ENCODE measurements around the gene ATG16L1. TPM values are rescaled to one million over a fixed set of nuclear protein-coding genes. Genes with fewer than 3 reads are reported as not detected.

The ATG16L1 gene
- total and polyA plus RNA-seq, 2 of the 4 experiments (the other 2 are of a cell fraction) = 20.0 to 26.2 TPM

- H3K9ac ChIP-seq (ENCODE audit: low read depth, low read length) = no peak overlapping the region
- no peak overlapping the region for H2BK120ac ChIP-seq (ENCODE audit: low read depth, low read length)
- H3K4ac ChIP-seq (ENCODE audit: low read depth, low read length) = no peak overlapping the region
- H3K4me3 ChIP-seq (ENCODE audit: insufficient read depth, low read depth, low read length) = no peak overlapping the region
- H3K56ac ChIP-seq (ENCODE audit: extremely low read depth, insufficient read depth, low read length) = no peak overlapping the region
- H2AK9ac ChIP-seq (replicated peaks; ENCODE audit: low read depth, low read length, poor library complexity) = no peak overlapping the region
- dilution Hi-C loops (cut with HindIII; ENCODE audit: low sequenced_read_pairs, unreplicated experiment) = no loop called here
- no peak overlapping the region for H2AK5ac ChIP-seq (ENCODE audit: low read depth, low read length)
- in situ Hi-C loops (cut with MboI; ENCODE audit: low sequenced_read_pairs) = no loop called here
- H3K23ac ChIP-seq (ENCODE audit: low read depth, low read length) = no peak overlapping the region
- H3K27me3 ChIP-seq (ENCODE audit: control insufficient read depth, insufficient read depth, low read length) = peaks cover 22% of the 10 kb centered on the region
- no peak overlapping the region for H2BK15ac ChIP-seq (ENCODE audit: low read depth, low read length)
- H3K14ac ChIP-seq (replicated peaks; ENCODE audit: low read depth, low read length) = no peak overlapping the region
- no peaks in the 10 kb centered on the region for H3K36me3 ChIP-seq (ENCODE audit: control insufficient read depth, insufficient read depth, low read length)
- no peak for TF ChIP-seq MXI1 (IDR thresholded peaks at IDR 0.05; ENCODE audit: borderline replicate concordance, low read depth, low read length)
- no peak for TF ChIP-seq MAZ (IDR thresholded peaks at IDR 0.05; ENCODE audit: borderline replicate concordance, low read depth, low read length)
- no peak for TF ChIP-seq USF2 (IDR thresholded peaks at IDR 0.05; ENCODE audit: low read depth, low read length)
- TF ChIP-seq POLR2A (IDR thresholded peaks at IDR 0.05; ENCODE audit: low read depth, low read length) = no peak
- no peak for TF ChIP-seq CEBPB (IDR thresholded peaks at IDR 0.05; ENCODE audit: low read depth, low read length)
- no peak for TF ChIP-seq CHD1 (IDR thresholded peaks at IDR 0.05; ENCODE audit: low read depth, low read length)
- no peak for TF ChIP-seq BHLHE40 (IDR thresholded peaks at IDR 0.05; ENCODE audit: low read depth, low read length)
- TF ChIP-seq RAD21 (IDR thresholded peaks at IDR 0.05; ENCODE audit: low read length) = no peak
- intact Hi-C loops (cut with micrococcal nuclease) = no loop called here
- 89% methylated on average over 10 of the region's 17 CpGs; no CpG with 5 or more reads in 1 of the 2 experiments for WGBS, 2 experiments (ENCODE audit: extremely low coverage in 2 of 2, insufficient read length in 1 of 2)
- H3K9me3 ChIP-seq (ENCODE audit: control insufficient read depth, insufficient read depth, low read length) = no peaks in the 10 kb centered on the region
- H4K91ac ChIP-seq (ENCODE audit: insufficient read depth, low read depth, low read length) = no peak overlapping the region
- POLR2A ChIA-PET (ENCODE audit: unreplicated experiment) = interaction anchor here (0.9 kb wide), 1 partner anchor 29 kb away, joined by 3 read pairs; no protein-coding TSS in a partner anchor
- no peak overlapping the region for H2AFZ ChIP-seq (replicated peaks; ENCODE audit: low read length, poor library complexity)
- no peak overlapping the region for H2BK20ac ChIP-seq (ENCODE audit: low read depth, low read length)
- no peaks in the 10 kb centered on the region for H3K79me1 ChIP-seq (ENCODE audit: low read depth in 1 of 2, low read length in 2 of 2)
- ATAC-seq (ENCODE audit: low read depth) (no peak), DNase-seq (no peak)
- CTCF ChIA-PET = no interaction called here
- no peaks in the 10 kb centered on the region for H4K20me1 ChIP-seq (ENCODE audit: insufficient read depth, low read length)
- H4K8ac ChIP-seq (ENCODE audit: low read depth in 2 of 2, low read length in 2 of 2) = no peak overlapping the region
- no peaks in the 10 kb centered on the region for H3K9me1 ChIP-seq (ENCODE audit: insufficient read depth, low read length)
- no peak overlapping the region for H4K5ac ChIP-seq (ENCODE audit: low read depth, low read length)
- no peak overlapping the region for H3K27ac ChIP-seq (ENCODE audit: insufficient read depth, low read length)
- no peak overlapping the region for H3K4me2 ChIP-seq (ENCODE audit: low read depth, low read length)
- no peak overlapping the region for H3K18ac ChIP-seq (ENCODE audit: low read depth, low read length)
- H2BK5ac ChIP-seq (ENCODE audit: low read depth, low read length, poor library complexity, severe bottlenecking) = no peak overlapping the region
- no TSS peak for BruUV-seq (replicated peaks)
- H3K4me1 ChIP-seq (ENCODE audit: control insufficient read depth, insufficient read depth, low read length) = no peaks in the 10 kb centered on the region
Observed at GRCh38 chr2:233320470-233320869, 69.0 kb downstream of the ATG16L1 start.

Measured in IMR-90 (cell line).